Measurements from ENCODE around the gene PAX5.
A peak's percentile ranks its signal among the peaks of the same experiment; 100 is the strongest.
"Not testable (repeated sequence)": the region's sequence is repeated elsewhere in the genome, so short reads cannot be mapped to it uniquely, and the experiment has no call there.

The PAX5 gene

DNA sequence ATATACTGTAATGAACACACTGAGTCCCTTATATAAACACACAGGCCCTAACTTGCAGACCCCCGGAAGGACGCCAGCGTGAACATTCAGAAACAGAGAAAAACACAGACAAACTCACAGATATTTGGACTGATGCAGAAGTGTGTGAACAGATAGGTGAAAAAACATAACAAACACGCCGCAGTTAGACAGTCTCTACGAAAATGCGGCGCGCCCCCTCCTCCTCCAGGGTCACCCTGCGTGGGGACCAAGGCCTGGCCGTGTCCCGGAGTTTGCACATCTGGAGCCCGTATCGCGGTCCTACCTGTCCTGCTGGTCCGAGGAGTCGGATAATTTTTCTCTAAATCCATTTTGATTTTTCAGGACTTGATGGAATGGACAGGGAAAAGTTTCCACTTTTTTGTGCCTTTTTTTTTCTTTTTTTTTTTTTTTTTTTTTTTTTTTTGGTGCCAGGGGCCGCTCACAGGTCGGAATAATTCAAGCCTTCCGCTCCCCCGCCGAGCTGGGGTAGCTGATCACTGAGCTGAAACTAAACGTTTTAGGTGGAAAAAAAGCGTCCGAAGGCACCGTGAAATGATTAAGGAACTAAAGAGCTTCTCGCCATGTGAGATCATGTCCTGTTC is at the start of gene PAX5:
Gene PAX5 (minus strand): TSS at position 587 of the 623 bp plus-strand sequence. CDS start 237 bp downstream, at position 350.
- no peak for DNase-seq

DNA sequence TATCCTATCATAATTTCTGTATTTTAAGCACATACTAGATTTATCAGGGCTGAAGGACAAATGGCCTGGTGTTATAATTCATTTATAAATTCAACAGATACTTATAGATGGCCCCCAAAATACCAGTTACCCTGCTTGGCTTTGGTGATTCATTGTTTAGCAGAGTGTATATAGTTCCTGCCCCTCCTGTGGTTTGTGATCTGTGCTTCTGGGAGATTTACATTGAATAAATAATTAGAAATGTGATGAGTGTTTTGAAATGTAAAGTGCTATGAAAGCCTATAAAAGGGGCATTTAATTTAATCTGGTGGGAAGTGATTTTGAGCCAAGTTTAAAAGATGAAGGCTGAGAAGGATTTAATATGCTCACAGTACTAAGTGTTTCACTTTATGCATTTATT is 49.6 kb upstream of the PAX5 start:
- no peak for DNase-seq

- no peak for DNase-seq
These were observed 48.2 kb upstream of the PAX5 start for GRCh38 chr9:37082214-37082765.

- not testable (repeated sequence) for DNase-seq
These were observed 47.4 kb upstream of the PAX5 start for GRCh38 chr9:37081507-37081906.

DNA sequence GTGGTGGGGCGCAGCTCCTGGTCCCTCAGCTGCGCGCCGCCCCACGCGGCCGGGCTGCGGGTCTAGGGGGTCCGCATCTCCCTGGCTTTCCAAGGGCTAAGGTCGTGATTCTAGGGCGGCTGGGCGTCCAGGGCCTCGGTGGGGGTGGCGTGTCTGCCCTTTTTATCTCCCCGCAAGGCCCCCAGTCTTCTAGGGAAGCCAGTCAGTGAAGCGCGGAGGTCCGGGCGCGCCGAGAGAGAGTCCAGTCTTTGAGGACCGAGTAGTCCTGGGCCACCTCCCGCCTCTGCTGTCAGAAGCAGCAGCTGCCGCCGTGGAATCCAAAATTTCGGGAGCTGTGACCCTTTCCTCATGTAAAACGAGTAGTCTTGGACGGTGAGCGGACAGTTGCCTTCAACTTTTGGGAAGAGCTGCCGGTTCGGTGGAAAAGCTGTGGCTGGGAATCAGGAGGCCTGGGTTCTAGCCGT is 46.1 kb upstream of the PAX5 start:
- not testable (repeated sequence) for DNase-seq

- peak; percentile 95 for DNase-seq
These were observed 45.5 kb upstream of the PAX5 start for GRCh38 chr9:37079370-37080164.

- not testable (repeated sequence) for DNase-seq
These were observed 40.7 kb upstream of the PAX5 start for GRCh38 chr9:37074790-37075189.

- no peak for DNase-seq
These were observed 32.2 kb upstream of the PAX5 start for GRCh38 chr9:37066139-37066725.

DNA sequence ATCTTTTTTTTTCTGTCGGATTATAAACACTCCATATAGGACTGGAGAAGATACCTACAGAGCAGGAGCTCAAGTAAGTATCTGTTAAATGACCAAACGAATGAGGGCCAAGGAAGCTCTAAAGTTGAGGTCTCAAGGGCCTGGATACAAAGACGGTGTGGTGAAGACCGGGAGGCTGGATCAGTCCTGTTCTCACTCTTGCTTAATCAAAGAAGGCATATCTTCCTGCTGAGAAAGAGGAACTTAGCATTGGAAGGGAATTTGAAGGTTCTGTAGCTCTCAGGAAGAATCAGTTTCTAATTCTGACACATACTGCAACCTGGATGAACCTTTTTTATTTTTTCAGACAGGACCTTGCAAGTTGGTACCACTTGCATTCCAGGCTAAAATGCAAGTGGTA is 28.3 kb upstream of the PAX5 start:
- no peak for DNase-seq

DNA sequence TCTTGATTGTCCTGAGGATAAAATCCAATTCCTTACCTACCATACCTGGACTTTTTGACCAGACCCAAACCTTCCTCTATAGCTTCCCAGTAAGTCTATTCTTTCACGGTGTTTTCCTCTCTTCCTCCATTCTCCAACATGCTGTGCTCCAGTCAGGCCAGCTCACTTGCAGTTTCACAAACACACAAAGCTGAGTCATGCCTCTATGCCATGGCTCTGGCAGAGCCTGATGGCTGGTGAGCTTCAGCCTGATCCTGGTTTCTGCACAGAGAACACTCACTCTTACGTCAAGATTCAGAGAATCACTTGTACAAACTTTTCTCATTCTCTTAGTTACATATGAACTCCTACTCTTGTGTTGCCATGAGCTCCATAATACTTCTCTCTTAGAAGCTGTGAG is 27.7 kb upstream of the PAX5 start:
- no peak for DNase-seq

GRCh38 chr9:37060833-37061232 is 26.8 kb upstream of the PAX5 start:
- DNase-seq = peak; percentile 7

- DNase-seq = no peak
These were observed 22.2 kb upstream of the PAX5 start for GRCh38 chr9:37056046-37056920.

- DNase-seq = not testable (repeated sequence)
These were observed 20.3 kb upstream of the PAX5 start for GRCh38 chr9:37054363-37054720.

DNA sequence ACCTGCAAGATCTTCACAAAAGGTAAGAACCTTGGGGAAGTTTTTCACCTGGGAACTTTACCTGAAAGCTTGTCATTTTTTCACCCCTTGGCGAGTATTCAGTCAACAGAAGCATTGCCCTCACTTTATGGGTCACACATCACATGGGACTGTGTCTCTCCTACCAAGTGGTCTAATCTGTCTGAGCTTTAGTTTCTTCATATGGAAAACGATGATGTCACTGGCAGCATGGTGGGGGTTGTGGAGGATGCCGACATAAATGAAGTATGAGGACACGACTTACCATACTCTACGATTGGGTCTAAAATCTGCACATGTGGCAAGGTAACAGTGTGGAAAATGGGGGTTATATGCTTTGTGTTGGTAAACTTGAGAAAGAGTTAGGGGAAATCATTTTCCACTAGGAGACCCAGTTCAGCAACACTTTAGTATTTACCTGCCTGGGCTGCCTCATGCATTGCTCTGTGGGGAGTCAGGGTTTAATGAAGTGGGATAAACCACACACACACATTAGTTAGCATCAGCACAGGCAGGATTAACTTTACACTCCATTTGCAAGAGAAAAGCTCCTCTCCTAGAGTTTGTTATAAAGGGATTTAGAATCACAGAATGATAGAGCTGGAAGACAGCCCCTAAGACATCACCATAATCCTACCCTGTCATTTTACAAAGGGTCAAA is 19.8 kb upstream of the PAX5 start:
- DNase-seq = no peak

GRCh38 chr9:37046683-37047082 is 12.6 kb upstream of the PAX5 start:
- DNase-seq = no peak

- DNase-seq = no peak
These were observed 8.4 kb upstream of the PAX5 start for GRCh38 chr9:37042421-37042820.

GRCh38 chr9:37040508-37041127 is 6.5 kb upstream of the PAX5 start:
- no peak for DNase-seq

- no peak for DNase-seq
These were observed 4.9 kb upstream of the PAX5 start for GRCh38 chr9:37038943-37039464.

DNA sequence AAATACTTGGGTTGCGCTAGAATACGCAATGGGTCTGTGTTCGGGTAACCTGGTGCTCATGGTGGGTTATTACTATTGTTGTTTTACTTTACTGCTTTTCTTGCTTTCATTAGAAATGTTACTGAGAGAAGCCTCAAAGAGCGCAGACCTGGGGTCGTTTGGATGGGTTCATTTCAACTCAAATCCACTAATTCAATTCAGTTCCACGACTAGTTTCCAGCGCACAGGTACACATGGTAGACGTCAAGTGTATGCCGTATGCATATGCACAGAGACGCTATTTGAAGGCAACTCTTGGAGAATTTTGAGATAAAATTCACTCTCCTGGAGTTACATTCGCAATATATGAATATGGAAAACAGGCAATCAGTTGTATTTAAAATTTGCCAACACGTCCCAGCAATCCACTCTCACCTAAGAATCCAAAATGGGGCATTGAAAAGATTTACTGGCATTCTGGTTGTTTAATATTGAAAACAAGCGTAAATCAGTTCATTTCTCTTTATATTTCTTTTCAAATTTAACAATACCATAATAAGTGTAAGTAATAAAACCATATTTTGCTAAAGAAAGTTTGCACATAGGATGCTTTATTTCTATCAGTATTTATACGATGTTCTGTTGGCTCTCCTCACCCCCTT is 4.4 kb upstream of the PAX5 start:
- no peak for DNase-seq

- DNase-seq = peak; percentile 17
These were observed 3.6 kb upstream of the PAX5 start for GRCh38 chr9:37037503-37038301.

Data from CD4-positive, alpha-beta T cell treated with Interferon gamma for 1 hour (primary cell).